ENCODE results near the gene CSNK2B. TPM values are rescaled to one million over a fixed set of nuclear protein-coding genes. Genes with fewer than 3 reads are reported as not detected.
A peak's percentile ranks its signal among the peaks of the same experiment; 100 is the strongest.

Gene CSNK2B
- total and polyA plus RNA-seq, 2 donors from 2014 or later = 130 to 270 TPM

- DNase-seq (peak in 2 of 5 donors; percentile 79 to 90), FAIRE-seq (no peak)
- intact Hi-C loops (cut with DNase I) = no loop called here
- Histone ChIP-seq H3K27ac (ENCODE audit: low read depth in 2 of 2, low read length in 2 of 2) (peak overlapping the region; percentile 98 to 100), H3K9me3 (ENCODE audit: control insufficient read depth in 2 of 3, insufficient read depth in 1 of 3, low read length in 3 of 3) (no peaks in the 10 kb centered on the region), H3K9ac (ENCODE audit: low read length in 3 of 3) (peak overlapping the region; percentile 90 to 98 (median 90)), H3K36me3 (ENCODE audit: control insufficient read depth in 2 of 3, insufficient read depth in 3 of 3, low read length in 3 of 3) (peaks cover 10 to 27% (median 22%) of the 10 kb centered on the region in 3 donors), H3K4me1 (ENCODE audit: control insufficient read depth in 2 of 3, insufficient read depth in 2 of 3, low read depth in 1 of 3, low read length in 3 of 3) (peaks cover 0 to 24% (median 17%) of the 10 kb centered on the region in 3 donors), H3K4me3 (ENCODE audit: low read length in 3 of 3) (peak overlapping the region; percentile 87 to 98 (median 97)), H3K27me3 (ENCODE audit: control insufficient read depth, insufficient read depth, low read length) (no peaks in the 10 kb centered on the region)
- TF ChIP-seq, protein P1, sequence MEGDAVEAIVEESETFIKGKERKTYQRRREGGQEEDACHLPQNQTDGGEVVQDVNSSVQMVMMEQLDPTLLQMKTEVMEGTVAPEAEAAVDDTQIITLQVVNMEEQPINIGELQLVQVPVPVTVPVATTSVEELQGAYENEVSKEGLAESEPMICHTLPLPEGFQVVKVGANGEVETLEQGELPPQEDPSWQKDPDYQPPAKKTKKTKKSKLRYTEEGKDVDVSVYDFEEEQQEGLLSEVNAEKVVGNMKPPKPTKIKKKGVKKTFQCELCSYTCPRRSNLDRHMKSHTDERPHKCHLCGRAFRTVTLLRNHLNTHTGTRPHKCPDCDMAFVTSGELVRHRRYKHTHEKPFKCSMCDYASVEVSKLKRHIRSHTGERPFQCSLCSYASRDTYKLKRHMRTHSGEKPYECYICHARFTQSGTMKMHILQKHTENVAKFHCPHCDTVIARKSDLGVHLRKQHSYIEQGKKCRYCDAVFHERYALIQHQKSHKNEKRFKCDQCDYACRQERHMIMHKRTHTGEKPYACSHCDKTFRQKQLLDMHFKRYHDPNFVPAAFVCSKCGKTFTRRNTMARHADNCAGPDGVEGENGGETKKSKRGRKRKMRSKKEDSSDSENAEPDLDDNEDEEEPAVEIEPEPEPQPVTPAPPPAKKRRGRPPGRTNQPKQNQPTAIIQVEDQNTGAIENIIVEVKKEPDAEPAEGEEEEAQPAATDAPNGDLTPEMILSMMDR (IDR thresholded peaks at IDR 0.05; ENCODE audit: borderline replicate concordance, extremely low read depth, insufficient read depth) = no peak
Observed at GRCh38 chr6:31651602-31652191, 14.2 kb upstream of the CSNK2B start.

DNA sequence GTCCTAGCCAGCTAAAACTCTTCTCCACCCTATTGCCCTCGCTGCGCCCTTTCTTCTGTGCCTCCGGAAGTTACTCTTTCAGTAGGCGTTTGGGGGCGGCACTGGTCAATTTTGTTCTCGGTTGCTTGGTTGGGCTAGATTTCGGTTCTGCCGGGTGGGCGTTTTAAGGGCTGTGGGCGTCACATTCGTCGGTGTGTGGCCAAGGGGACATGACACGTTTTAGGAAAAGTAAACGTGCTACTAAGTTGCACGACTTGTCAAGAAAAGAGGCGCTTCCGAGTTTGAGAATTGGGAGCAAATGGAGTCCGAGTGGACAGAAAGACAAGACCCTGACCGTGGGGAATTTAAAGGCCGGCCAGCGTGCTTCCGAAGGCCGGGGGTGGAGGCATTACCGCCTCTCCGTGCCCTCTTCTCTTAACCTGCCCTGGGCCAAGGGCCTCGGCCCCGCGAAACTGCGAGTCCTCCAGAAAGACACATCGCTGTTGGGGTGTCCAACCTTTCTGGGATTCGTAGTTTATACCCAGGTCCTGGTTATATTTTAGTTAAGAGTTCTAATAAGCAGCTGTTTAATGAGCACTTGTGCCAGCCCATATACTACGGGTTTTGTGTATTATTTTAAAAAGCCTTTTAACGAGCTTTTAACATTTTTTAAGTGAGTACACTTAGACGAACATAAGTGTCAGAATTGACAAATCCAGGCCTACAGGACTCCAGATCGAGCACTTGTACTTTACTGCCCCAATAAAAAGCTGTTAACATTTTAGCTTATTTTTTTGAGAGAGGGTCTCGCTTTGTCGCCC is 12.8 kb upstream of the CSNK2B start:
- Histone ChIP-seq H3K9me3 (ENCODE audit: control insufficient read depth in 2 of 3, insufficient read depth in 1 of 3, low read length in 3 of 3) (no peaks in the 10 kb centered on the region), H3K4me1 (ENCODE audit: control insufficient read depth in 2 of 3, insufficient read depth in 2 of 3, low read depth in 1 of 3, low read length in 3 of 3) (peaks cover 0 to 24% (median 23%) of the 10 kb centered on the region in 3 donors), H3K9ac (ENCODE audit: low read length in 3 of 3) (peak overlapping the region; percentile 71 to 98 (median 90)), H3K27me3 (ENCODE audit: control insufficient read depth, insufficient read depth, low read length) (no peaks in the 10 kb centered on the region), H3K4me3 (ENCODE audit: low read length in 3 of 3) (peak overlapping the region; percentile 87 to 98 (median 97)), H3K27ac (ENCODE audit: low read depth in 2 of 2, low read length in 2 of 2) (peak overlapping the region; percentile 98 to 100), H3K36me3 (ENCODE audit: control insufficient read depth in 2 of 3, insufficient read depth in 3 of 3, low read length in 3 of 3) (peaks cover 6 to 22% (median 18%) of the 10 kb centered on the region in 3 donors)
- FAIRE-seq (no peak), DNase-seq (peak in 4 of 5 donors; percentile 91 to 98 (median 96))
- intact Hi-C loops (cut with DNase I) = no loop called here
- TF ChIP-seq, protein P1 (IDR thresholded peaks at IDR 0.05; ENCODE audit: borderline replicate concordance, extremely low read depth, insufficient read depth) = no peak

DNA sequence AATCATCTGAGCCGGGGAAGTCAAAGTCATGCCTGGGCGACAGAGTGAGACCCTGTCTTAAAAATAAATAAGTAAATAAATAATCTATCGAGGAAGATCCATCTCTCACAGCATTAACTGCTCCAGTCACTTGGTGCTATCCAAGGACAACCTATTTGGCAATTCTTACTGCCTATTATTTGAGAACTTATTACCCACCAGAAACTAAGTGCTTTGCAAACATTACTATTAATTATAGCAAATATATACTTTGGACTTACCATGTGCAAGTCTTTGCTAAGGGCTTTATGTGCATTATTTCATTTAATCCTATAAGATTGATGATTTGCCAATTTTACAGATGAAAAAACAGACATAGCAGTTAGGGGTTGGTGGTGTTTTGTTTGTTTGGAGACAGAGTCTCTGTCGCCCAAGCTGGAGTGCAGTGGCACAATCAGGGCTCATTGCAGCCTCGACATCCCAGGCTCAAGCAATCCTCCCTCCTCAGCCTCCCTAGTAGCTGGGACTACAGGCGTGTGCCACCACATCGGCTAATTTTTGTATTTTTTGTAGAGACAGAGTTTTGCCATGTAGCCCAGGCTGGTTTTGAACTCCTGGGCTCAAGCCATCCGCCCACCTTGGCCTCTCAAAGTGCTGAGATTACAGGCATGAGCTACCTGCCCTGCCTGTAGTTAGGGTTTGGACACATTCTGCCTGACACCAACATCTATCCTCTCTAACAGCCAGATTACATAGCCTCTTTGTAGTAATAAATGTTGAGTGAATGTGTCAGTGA is 11.1 kb upstream of the CSNK2B start:
- peaks cover 0 to 38% (median 34%) of the 10 kb centered on the region in 3 donors for H3K4me1 ChIP-seq (ENCODE audit: control insufficient read depth in 2 of 3, insufficient read depth in 2 of 3, low read depth in 1 of 3, low read length in 3 of 3)
- no peak overlapping the region for H3K9ac ChIP-seq (ENCODE audit: low read length in 3 of 3)
- TF ChIP-seq, protein P1 (IDR thresholded peaks at IDR 0.05; ENCODE audit: borderline replicate concordance, extremely low read depth, insufficient read depth) = no peak
- H3K4me3 ChIP-seq (ENCODE audit: low read length in 3 of 3) = peak overlapping the region in 1 of 3 donors; percentile 63
- no peaks in the 10 kb centered on the region for H3K27me3 ChIP-seq (ENCODE audit: control insufficient read depth, insufficient read depth, low read length)
- no peak for DNase-seq
- FAIRE-seq = no peak
- intact Hi-C loops (cut with DNase I) = no loop called here
- peaks cover 0 to 7% (median 5%) of the 10 kb centered on the region in 3 donors for H3K36me3 ChIP-seq (ENCODE audit: control insufficient read depth in 2 of 3, insufficient read depth in 3 of 3, low read length in 3 of 3)
- no peaks in the 10 kb centered on the region for H3K9me3 ChIP-seq (ENCODE audit: control insufficient read depth in 2 of 3, insufficient read depth in 1 of 3, low read length in 3 of 3)
- no peak overlapping the region for H3K27ac ChIP-seq (ENCODE audit: low read depth in 2 of 2, low read length in 2 of 2)
